Central memory CD8-positive, alpha-beta T cell (primary cell): ENCODE results near the gene LINC01488.

ENCODE experiments used
- ATAC-seq: fragments of 150-1000 bp; cut with Tn5 transposase; replicated peaks from 2 replicates; pipeline ENCODE4 v1.10.0; 2022; ENCODE audit warnings: mild to moderate bottlenecking, moderate FRiP score, moderate number of reproducible peaks; ENCODE audit not compliant: poor library complexity, severe bottlenecking; ENCODE audit errors: extremely low read depth
- DNase-seq, 2 donors: peaks; one replicate each; pipeline ENCODE4 v3.0.0; 2021; ENCODE audit warnings: low spot score in 2 of 2
- H3K27ac Mint-ChIP-seq: one replicate; pipeline ENCODE4 v1.8.0; 2022; ENCODE audit warnings: low read depth, mild to moderate bottlenecking, moderate library complexity, mixed read lengths
- H3K27me3 Mint-ChIP-seq: one replicate; pipeline ENCODE4 v1.8.0; 2022; ENCODE audit warnings: mixed read lengths
- H3K36me3 Mint-ChIP-seq: one replicate; pipeline ENCODE4 v1.8.0; 2022; ENCODE audit warnings: mild to moderate bottlenecking, moderate library complexity, mixed read lengths; ENCODE audit not compliant: insufficient read depth
- H3K4me1 Mint-ChIP-seq: one replicate; pipeline ENCODE4 v1.8.0; 2022; ENCODE audit warnings: mixed read lengths
- H3K4me3 Mint-ChIP-seq: one replicate; pipeline ENCODE4 v1.8.0; 2022; ENCODE audit warnings: mild to moderate bottlenecking, moderate library complexity, mixed read lengths
- H3K9me3 Mint-ChIP-seq: one replicate; pipeline ENCODE4 v1.8.0; 2022; ENCODE audit warnings: mixed read lengths

The LINC01488 gene

DNA sequence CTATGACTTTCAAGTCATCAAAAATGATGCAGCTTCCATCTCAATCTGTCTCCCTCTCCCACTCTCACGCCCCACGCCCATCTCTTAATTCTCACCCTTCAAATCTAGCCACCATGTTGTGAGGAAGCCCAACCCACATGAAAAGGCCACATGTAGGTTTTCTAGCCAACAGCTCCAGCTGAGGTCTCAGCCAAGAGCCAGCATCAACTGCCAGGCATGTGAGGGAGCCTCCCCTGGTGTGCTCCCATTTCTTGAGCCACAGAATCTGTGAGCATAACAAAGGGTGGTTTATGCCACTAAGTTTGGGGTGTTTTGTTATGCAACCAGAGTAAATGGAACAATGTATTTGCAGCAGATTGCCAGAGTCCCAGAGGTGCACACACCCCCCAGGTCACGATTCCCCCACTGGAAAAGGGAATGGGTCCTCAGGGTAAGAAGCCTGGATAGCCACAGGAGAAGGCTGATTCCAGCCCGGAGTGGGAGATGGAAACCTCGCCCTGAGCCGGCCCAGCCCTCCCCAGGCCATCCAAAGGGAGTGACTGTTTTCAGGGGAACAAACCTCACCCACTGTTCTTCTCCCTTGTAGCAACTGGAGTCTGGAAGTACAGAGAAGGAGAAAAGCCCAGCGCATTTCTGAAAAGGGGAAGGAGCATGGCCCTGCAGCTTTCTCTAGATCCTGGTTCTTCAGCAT, 20.0 kb upstream of the LINC01488 start:
- Mint-ChIP-seq H3K4me3 (no peak overlapping the region), H3K27me3 (peaks cover 55% of the 10 kb centered on the region), H3K9me3 (peaks cover 25% of the 10 kb centered on the region), H3K4me1 (no peaks in the 10 kb centered on the region), H3K36me3 (no peaks in the 10 kb centered on the region), H3K27ac (no peak overlapping the region)
- ATAC-seq (no peak), DNase-seq (no peak)

DNA sequence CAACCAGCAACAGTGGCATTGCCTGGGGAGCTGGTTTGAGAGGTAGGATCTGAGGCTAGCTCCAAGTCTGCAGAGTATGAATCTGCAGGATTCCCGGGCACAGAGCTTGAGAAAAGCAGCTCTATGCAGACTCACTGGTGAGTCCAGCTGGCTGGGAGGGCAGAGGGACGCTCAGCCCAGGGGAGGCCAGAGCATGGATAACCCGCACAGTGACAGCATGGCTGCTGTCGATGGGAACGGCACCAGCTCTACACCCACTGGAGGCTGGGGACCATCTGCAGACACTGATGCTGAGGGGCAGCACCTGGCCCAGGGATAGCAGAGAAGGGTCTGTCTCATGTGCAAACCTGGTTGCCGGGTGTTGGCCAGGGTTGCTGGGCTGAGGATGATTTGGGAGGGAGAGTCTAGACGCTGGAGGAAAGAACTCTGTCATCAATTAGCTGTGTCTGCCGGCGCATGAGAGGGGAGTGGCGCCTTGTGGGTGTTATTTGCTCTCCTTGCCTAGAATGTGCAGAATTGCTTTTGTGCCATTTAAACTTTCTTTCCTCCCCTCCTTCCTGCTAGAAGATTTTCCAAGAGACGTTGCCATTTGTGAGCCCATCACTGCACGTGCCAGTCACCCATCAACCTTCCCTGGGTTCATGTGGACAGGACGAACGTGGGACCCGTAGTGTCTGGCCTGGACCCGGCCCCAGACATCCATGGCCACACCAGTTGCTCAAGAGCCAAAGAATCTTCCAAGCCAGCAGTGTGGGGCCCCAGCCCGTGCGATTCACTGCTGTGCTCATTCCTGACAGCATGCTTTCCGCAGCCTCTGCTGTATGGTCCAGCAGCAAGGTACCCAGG, 19.1 kb upstream of the LINC01488 start:
- H3K9me3 Mint-ChIP-seq: peaks cover 20% of the 10 kb centered on the region
- no peak for DNase-seq

DNA sequence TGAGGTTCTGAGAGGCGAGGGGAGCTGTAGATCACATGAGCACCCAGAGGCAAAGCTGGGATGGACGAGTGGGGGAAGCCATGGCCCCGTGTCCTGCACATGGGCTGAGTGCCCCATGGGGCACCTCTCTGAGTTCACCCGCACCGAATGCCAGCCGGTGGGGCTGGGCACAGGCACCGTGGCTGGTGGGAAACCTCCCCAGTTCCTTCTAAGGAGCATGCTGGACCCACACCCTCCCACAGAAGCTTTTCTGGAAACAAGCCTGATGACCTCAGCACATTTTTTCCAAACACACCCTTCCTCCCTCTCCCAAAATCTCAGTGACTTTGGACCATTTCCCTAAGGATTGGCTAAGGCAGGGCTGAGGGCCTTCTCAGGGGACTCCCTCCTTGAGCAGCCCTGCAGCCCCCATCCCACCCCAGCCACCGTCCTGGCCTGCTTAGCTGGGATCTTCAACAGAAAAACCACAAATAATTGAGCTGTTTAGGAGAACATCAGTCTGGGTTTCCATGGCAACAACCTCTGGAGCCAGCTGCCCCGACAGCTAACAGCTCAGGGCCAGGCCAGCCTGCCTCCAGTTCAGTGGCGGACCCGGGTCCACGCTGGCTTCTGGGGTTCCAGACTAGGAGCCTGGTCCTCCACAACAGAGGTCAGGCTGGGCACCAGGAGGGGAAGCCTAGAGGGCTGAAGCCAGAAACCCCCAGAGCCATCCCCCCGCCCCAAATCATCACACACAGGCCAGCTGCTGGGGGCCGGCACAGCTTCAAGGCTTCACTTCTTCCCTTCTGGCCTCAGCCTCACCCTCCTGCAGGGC, 18.1 kb upstream of the LINC01488 start:
- Mint-ChIP-seq H3K9me3 (peaks cover 14% of the 10 kb centered on the region), H3K27me3 (peaks cover 55% of the 10 kb centered on the region), H3K36me3 (no peaks in the 10 kb centered on the region), H3K27ac (no peak overlapping the region), H3K4me3 (no peak overlapping the region), H3K4me1 (no peaks in the 10 kb centered on the region)
- DNase-seq: no peak
- ATAC-seq: no peak

More for the DNA sequence above, 19.1 kb upstream of the LINC01488 start:
- no peaks in the 10 kb centered on the region for H3K36me3 Mint-ChIP-seq
- H3K27me3 Mint-ChIP-seq: peaks cover 55% of the 10 kb centered on the region
- ATAC-seq: no peak
- H3K4me3 Mint-ChIP-seq: no peak overlapping the region
- H3K27ac Mint-ChIP-seq: no peak overlapping the region
- H3K4me1 Mint-ChIP-seq: no peaks in the 10 kb centered on the region

DNA sequence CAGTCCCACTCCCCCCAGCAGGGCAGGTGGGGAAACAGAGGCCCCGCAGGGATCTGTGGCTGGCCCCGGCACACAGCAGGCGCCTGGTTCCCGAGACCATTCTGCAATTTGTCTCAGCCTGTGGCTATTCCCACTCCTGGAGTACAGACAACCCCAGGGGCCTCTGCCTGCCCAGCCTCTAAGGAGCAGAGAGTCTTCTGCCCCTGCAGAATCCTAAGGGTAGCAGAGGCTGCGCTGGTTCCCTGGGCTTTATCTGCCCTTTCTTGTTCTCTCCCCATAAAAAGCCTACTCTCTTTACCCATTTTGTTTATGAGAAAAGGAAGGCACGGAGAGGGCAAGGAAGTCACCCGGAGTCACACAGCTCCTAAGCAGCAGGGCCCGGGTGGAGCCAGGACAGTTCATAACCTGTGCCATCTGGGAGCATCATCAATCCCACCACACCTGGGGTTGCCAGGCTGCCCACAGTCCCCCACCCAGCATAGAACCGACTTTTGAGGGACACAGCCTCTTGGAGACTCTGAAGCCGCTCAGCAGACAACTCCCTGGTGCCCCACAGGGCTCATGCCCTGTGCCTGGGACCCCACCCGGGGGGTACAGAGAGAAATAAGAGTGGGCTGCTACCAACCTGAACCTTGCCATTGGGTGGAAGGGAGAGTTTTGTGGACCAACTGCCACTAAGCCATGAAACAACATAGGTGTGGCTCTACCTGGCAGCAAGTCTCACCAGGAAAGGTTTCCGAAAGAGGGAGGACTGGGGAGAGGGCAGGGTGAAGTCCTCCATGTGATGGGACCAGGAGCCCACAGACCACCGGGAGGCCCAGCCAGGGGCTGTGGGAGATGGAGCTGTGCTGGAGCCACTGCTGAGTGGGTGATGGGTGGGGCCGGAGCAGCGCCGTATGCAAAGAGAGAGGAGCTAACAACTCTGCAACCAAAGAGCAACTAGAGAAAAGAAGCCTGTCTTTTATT, 17.2 kb upstream of the LINC01488 start:
- peaks cover 14% of the 10 kb centered on the region for H3K9me3 Mint-ChIP-seq
- DNase-seq (no peak), ATAC-seq (no peak)
- no peaks in the 10 kb centered on the region for H3K36me3 Mint-ChIP-seq
- H3K27ac Mint-ChIP-seq: no peak overlapping the region
- H3K4me3 Mint-ChIP-seq: no peak overlapping the region
- peaks cover 55% of the 10 kb centered on the region for H3K27me3 Mint-ChIP-seq
- H3K4me1 Mint-ChIP-seq: no peaks in the 10 kb centered on the region

DNA sequence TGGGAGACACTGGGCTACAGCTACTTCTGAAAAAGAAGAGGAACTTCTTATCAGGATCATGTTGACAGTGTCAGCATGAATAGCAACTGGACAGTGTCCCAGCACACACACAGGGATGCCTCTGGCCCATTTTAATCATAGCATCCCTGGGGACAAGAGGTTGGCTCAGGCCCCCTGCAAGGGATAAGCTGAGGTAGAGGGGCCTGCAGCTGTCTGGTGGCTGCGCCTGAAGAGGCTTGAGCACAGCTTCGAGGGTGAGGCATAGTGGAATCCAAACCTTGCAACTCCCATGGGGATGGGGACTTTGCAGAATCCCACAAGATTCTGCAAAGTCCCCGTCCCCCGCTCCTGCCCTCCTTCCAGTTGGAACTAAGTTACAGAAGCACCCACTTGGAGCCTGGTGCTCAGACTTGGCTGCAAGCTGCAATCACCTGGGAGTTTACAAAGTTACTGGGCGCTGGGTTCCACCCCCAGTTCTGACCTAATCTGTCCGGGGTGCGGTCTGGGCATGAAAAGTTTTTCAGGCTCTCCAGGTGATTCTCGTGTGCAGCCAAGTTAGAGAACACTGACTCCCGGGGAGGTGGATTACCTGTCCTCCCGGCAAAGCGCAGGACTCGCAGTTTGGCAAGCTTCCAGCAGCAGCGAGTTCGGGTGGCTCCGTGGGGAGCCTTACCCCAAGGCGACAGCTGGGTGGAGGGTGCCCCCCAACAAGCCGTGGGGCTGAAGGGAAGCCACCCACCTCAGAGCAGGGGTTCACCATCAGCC, 16.0 kb upstream of the LINC01488 start:
- no peak overlapping the region for H3K4me3 Mint-ChIP-seq
- peaks cover 44% of the 10 kb centered on the region for H3K27me3 Mint-ChIP-seq
- no peaks in the 10 kb centered on the region for H3K36me3 Mint-ChIP-seq
- peaks cover 10% of the 10 kb centered on the region for H3K9me3 Mint-ChIP-seq
- ATAC-seq (no peak), DNase-seq (no peak)
- no peak overlapping the region for H3K27ac Mint-ChIP-seq
- H3K4me1 Mint-ChIP-seq: no peaks in the 10 kb centered on the region

DNA sequence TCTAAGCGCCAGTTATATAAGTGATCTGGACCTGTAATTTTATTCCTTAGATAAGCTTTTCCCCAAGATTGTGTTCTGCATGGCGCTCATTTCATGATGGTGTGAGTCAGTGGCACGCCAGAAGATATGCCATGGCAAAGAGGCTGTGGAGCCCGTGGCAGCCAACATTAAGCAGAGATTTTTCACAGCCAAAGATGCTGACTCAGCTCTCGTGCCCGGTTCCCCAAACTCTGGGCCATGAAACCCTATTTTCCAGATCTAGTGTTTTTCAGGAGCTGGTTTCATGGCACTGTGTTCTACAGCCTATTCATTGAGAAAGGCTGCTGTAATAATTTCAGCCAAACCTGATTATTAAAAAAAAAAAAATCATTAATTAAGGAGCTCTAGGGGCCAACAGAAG, 15.4 kb upstream of the LINC01488 start:
- no peak for ATAC-seq
- no peak for DNase-seq
- H3K27me3 Mint-ChIP-seq: peaks cover 38% of the 10 kb centered on the region
- H3K9me3 Mint-ChIP-seq: peaks cover 4% of the 10 kb centered on the region
- no peak overlapping the region for H3K27ac Mint-ChIP-seq
- no peak overlapping the region for H3K4me3 Mint-ChIP-seq
- H3K36me3 Mint-ChIP-seq: no peaks in the 10 kb centered on the region
- no peaks in the 10 kb centered on the region for H3K4me1 Mint-ChIP-seq

DNA sequence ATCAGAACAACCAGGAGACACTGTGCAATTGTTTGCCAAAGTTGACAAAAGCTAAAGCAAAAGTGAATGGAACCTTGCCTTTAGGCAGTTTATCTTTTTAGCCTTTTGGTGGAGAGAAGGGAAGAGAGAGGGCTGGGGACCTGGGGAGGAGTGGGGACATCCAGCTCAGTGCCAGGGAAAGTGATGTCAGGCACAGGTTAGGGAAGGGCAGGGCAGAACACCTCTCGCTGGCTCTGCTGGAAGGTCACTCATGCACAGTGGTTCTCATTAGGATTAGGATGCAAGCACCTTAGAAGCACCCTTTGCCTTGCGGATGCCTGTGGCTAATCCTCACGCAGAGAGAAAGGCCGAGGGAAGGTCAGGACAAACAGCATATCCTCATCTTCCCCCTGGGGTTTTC, 14.3 kb upstream of the LINC01488 start:
- no peak overlapping the region for H3K4me3 Mint-ChIP-seq
- peaks cover 26% of the 10 kb centered on the region for H3K27me3 Mint-ChIP-seq
- no peaks in the 10 kb centered on the region for H3K36me3 Mint-ChIP-seq
- H3K9me3 Mint-ChIP-seq: no peaks in the 10 kb centered on the region
- no peak overlapping the region for H3K27ac Mint-ChIP-seq
- H3K4me1 Mint-ChIP-seq: no peaks in the 10 kb centered on the region
- DNase-seq (no peak), ATAC-seq (no peak)

DNA sequence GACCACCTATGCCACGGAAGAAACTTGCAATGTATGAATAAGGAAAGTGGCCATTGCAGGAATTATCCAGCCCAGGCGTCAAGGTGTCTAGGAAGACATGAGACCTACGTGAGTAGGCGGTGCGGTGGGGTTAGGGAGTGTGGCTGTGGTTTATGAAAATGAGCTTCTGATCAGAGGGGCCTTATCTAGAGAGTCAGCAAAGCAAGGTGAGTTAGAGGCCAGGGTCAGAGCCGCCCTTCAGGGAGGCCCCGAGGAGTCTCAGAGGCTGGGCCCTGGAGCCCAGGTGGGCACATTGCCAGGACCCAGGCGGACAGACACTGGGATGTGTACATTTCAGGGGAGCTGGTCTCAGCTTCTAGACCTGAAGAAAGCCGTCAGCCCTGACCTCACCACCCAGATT, 13.8 kb upstream of the LINC01488 start:
- ATAC-seq (no peak), DNase-seq (no peak)
- H3K4me3 Mint-ChIP-seq: no peak overlapping the region
- no peaks in the 10 kb centered on the region for H3K4me1 Mint-ChIP-seq
- H3K27ac Mint-ChIP-seq: no peak overlapping the region
- H3K36me3 Mint-ChIP-seq: no peaks in the 10 kb centered on the region
- peaks cover 22% of the 10 kb centered on the region for H3K27me3 Mint-ChIP-seq
- no peaks in the 10 kb centered on the region for H3K9me3 Mint-ChIP-seq

DNA sequence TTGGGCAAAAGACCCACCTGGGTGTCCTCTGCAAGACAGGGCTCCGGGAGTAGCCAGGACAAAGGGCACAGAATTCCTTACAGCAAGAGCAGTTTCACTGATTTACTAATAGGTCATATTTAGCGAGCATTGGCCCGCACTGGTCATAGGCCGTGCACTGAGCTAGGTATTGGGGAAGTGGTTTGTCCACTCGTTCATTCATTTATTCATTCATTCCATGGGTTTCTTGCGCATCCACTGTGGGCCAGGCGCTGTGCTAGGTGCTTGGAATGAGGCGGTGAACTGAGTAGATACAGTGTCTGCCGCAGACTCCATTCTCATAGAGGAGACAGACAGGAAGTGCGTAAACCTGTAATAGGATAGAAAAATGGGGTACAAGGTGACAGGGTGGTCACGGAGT, 13.2 kb upstream of the LINC01488 start:
- no peak for DNase-seq
- ATAC-seq: no peak
- peaks cover 17% of the 10 kb centered on the region for H3K27me3 Mint-ChIP-seq
- no peak overlapping the region for H3K4me3 Mint-ChIP-seq
- no peak overlapping the region for H3K27ac Mint-ChIP-seq
- no peaks in the 10 kb centered on the region for H3K9me3 Mint-ChIP-seq
- no peaks in the 10 kb centered on the region for H3K36me3 Mint-ChIP-seq
- no peaks in the 10 kb centered on the region for H3K4me1 Mint-ChIP-seq

DNA sequence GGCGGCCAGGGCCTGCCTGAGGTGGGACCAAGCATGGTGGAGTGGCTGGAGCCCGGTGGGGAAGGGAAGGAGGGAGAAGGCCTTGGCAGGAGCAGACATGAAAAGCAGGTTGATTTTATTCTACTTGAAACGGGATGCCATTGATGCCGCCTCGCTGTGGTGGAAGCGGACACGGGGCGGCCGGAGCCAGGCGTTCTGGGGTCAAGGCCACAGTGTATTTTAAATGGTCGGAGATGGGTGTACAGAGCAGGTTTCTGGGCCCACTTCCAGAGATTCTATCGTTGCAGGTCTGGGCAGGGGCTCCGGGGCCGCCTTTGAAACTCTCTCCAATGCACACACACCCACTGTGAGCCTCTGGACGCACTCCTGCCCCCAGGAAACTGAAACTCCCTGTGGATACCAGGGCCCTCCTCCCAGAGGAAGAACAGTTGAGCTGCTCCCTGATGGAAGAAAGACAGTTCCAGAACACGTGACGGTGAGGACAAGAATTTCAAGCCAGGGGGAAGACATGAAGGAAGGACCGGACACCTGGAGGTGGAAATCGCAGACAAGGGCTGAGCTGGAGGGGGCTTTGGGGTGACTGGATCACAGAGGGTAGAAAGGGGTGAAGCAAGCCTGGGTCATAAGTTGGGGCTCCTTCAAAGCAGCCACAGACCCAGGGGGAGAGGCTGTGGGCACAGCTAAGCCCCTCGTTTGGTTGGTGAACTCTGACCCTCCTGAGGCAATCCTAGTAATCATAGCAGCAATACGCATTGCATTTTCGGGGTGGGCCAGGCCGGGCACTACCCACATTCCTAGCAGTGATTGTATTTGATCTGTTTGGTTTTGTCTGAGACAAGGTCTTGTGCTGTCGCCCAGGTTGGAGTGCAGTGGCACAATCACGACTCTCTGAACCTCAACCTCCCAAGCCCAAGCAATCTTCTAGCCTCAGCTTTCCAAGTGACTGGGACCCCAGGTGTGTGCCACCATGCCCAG, 12.3 kb upstream of the LINC01488 start:
- peak overlapping the region; percentile 17 for H3K27ac Mint-ChIP-seq
- DNase-seq: no peak

More for the DNA sequence above, 12.3 kb upstream of the LINC01488 start:
- no peaks in the 10 kb centered on the region for H3K36me3 Mint-ChIP-seq
- H3K4me3 Mint-ChIP-seq: no peak overlapping the region
- no peaks in the 10 kb centered on the region for H3K9me3 Mint-ChIP-seq
- ATAC-seq: no peak
- peaks cover 8% of the 10 kb centered on the region for H3K27me3 Mint-ChIP-seq
- no peaks in the 10 kb centered on the region for H3K4me1 Mint-ChIP-seq
